ENCODE results near the gene CNTN1. TPM values are rescaled to one million over a fixed set of nuclear protein-coding genes. Genes with fewer than 3 reads are reported as not detected.

The CNTN1 gene
- total and polyA plus RNA-seq, 10 of the 15 experiments (the other 5 are each of a cell fraction or from before 2014, with no cell fraction given) = 0.06 to 0.14 TPM; not detected in 8

DNA sequence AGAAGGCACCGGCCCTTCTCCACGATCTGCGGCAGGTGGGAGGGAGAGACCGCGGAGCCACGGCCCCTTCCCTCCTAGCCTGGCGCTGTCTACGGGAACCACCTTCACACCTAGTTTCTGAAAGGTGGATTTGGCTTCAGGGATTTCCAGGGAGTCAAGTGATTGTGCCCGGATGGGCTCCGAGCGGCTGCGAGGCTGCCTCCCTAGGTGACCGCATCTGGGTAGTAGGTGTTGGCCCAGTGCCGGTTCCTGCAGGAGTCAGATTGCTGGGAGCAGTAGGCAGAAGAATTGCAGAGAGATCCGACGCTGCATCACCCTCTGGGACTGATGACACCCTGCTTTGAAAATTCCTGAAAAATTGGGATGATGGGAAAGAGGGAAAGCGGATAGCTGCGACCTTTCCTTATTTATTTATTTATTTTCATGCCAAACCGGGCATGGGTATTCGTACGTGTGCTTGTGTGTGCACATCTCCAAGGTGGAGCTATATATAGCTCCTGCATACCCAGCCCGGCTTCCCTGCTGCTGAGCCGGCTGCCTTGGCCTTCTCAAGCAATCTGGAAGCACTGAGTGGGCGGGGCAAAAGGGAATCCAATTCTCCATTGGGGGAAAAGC lies 1.1 kb downstream of the CNTN1 start (continued):
- TF ChIP-seq, protein P1, sequence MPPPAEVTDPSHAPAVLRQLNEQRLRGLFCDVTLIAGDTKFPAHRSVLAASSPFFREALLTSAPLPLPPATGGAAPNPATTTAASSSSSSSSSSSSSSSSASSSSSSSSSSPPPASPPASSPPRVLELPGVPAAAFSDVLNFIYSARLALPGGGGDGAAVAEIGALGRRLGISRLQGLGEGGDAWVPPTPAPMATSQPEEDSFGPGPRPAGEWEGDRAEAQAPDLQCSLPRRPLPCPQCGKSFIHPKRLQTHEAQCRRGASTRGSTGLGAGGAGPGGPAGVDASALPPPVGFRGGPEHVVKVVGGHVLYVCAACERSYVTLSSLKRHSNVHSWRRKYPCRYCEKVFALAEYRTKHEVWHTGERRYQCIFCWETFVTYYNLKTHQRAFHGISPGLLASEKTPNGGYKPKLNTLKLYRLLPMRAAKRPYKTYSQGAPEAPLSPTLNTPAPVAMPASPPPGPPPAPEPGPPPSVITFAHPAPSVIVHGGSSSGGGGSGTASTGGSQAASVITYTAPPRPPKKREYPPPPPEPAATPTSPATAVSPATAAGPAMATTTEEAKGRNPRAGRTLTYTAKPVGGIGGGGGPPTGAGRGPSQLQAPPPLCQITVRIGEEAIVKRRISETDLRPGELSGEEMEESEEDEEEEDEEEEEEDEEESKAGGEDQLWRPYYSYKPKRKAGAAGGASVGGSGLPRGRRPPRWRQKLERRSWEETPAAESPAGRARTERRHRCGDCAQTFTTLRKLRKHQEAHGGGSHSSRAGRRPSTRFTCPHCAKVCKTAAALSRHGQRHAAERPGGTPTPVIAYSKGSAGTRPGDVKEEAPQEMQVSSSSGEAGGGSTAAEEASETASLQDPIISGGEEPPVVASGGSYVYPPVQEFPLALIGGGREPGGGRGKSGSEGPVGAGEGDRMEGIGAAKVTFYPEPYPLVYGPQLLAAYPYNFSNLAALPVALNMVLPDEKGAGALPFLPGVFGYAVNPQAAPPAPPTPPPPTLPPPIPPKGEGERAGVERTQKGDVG (CRISPR knock-in tag; IDR thresholded peaks at IDR 0.05) = no peak

DNA sequence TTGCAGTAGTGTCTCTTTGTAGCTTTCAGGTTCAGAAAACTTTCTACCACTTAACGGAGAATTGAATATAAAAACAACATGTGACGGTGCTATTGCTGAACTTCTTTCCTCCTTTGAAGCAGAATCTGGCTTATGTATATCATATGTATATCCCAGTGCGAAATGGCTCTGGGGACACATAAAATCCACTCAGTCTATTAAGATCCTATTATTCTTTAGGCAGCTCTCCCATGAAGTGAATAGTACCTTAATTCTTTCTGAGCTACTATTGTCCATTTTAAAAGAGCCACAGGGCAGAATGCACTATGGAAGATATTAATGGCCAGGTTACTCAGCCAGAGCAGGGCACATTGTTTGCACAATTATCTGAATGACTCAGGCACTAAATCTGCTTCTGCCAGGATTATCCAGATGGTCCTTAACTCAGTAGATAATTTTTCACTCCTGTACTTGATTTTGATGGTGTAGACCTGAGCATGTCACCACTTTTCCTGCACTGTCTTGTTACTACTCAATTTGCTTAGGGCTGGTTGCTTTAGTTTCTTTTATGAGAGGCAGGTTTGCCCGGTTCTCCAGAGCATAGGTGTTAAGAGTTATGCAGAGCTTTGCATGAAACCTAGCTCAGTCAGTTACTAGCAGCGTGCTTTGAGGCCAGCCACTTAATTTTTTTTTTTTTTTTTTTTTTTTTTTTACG lies 5.5 kb downstream of the CNTN1 start:
- in situ Hi-C loops (cut with MboI) (no loop called here), intact Hi-C loops (cut with micrococcal nuclease; ENCODE audit: unreplicated experiment) (no loop called here)
- ChIA-PET SMC1A (ENCODE audit: uncharacterized antibody, unreplicated experiment) (no interaction called here), CTCF (interaction anchor here (0.6 kb wide), 1 partner anchor 12 kb away, joined by 3 read pairs; no protein-coding TSS in a partner anchor), POLR2A (no interaction called here), RAD21 (ENCODE audit: unreplicated experiment) (no interaction called here)
- no TSS peak for BruUV-seq (replicated peaks)
- Histone ChIP-seq H3K27me3 (replicated peaks in 1 of 2; ENCODE audit: control insufficient read depth in 2 of 2, insufficient read depth in 2 of 2, low read length in 1 of 2) (peaks cover 0 to 5% of the 10 kb centered on the region in 2 experiments; a peak in 3 of 4 replicates), H3K4me2 (ENCODE audit: control insufficient read depth, insufficient read depth) (no peak overlapping the region), H3K79me2 (ENCODE audit: control insufficient read depth, insufficient read depth, low read length) (no peaks in the 10 kb centered on the region), H2AFZ (ENCODE audit: control insufficient read depth, low read depth, low read length) (no peak overlapping the region), H3K9ac (ENCODE audit: control insufficient read depth, insufficient read depth, low read length) (no peak overlapping the region), H3K36me3 (ENCODE audit: control insufficient read depth in 2 of 2, insufficient read depth in 2 of 2, low read length in 1 of 2) (no peaks in the 10 kb centered on the region), H4K20me1 (ENCODE audit: control insufficient read depth, insufficient read depth) (no peaks in the 10 kb centered on the region), H3K4me1 (ENCODE audit: control insufficient read depth, insufficient read depth, low read length) (no peaks in the 10 kb centered on the region), H3K9me3 (replicated peaks; ENCODE audit: control insufficient read depth, insufficient read depth, low read length) (no peaks in the 10 kb centered on the region), H3K4me3 (no peak overlapping the region), H3K27ac (ENCODE audit: control insufficient read depth, insufficient read depth) (no peak overlapping the region)
- 26% methylated on average over 5 of the region's 6 CpGs for WGBS (ENCODE audit: insufficient coverage, insufficient replicate concordance, low lambda C conversion rate, missing lambda C conversion rate)
- TF ChIP-seq, protein P2, sequence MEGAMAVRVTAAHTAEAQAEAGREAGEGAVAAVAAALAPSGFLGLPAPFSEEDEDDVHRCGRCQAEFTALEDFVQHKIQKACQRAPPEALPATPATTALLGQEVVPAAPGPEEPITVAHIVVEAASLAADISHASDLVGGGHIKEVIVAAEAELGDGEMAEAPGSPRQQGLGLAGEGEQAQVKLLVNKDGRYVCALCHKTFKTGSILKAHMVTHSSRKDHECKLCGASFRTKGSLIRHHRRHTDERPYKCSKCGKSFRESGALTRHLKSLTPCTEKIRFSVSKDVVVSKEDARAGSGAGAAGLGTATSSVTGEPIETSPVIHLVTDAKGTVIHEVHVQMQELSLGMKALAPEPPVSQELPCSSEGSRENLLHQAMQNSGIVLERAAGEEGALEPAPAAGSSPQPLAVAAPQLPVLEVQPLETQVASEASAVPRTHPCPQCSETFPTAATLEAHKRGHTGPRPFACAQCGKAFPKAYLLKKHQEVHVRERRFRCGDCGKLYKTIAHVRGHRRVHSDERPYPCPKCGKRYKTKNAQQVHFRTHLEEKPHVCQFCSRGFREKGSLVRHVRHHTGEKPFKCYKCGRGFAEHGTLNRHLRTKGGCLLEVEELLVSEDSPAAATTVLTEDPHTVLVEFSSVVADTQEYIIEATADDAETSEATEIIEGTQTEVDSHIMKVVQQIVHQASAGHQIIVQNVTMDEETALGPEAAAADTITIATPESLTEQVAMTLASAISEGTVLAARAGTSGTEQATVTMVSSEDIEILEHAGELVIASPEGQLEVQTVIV (IDR thresholded peaks at IDR 0.05; ENCODE audit: borderline replicate concordance, partially characterized antibody) = no peak
- TF ChIP-seq, protein P3, sequence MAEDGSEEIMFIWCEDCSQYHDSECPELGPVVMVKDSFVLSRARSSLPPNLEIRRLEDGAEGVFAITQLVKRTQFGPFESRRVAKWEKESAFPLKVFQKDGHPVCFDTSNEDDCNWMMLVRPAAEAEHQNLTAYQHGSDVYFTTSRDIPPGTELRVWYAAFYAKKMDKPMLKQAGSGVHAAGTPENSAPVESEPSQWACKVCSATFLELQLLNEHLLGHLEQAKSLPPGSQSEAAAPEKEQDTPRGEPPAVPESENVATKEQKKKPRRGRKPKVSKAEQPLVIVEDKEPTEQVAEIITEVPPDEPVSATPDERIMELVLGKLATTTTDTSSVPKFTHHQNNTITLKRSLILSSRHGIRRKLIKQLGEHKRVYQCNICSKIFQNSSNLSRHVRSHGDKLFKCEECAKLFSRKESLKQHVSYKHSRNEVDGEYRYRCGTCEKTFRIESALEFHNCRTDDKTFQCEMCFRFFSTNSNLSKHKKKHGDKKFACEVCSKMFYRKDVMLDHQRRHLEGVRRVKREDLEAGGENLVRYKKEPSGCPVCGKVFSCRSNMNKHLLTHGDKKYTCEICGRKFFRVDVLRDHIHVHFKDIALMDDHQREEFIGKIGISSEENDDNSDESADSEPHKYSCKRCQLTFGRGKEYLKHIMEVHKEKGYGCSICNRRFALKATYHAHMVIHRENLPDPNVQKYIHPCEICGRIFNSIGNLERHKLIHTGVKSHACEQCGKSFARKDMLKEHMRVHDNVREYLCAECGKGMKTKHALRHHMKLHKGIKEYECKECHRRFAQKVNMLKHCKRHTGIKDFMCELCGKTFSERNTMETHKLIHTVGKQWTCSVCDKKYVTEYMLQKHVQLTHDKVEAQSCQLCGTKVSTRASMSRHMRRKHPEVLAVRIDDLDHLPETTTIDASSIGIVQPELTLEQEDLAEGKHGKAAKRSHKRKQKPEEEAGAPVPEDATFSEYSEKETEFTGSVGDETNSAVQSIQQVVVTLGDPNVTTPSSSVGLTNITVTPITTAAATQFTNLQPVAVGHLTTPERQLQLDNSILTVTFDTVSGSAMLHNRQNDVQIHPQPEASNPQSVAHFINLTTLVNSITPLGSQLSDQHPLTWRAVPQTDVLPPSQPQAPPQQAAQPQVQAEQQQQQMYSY (CRISPR knock-in tag; IDR thresholded peaks at IDR 0.05) = no peak
- TF ChIP-seq GABPA (IDR thresholded peaks at IDR 0.05; ENCODE audit: low read depth) = no peak
- DNase-seq (ENCODE audit: low read depth, low spot score) = no peak
- ATAC-seq = no peak
- no peak for FAIRE-seq
